Measurements from ENCODE around the gene PLD5.

PLD5 gene

GRCh38 chr1:242524571-242525359 is at the start of gene PLD5:
Gene PLD5, minus strand, starts transcription at chr1:242524697.
- FAIRE-seq: no peak

- FAIRE-seq: no peak
Measured at GRCh38 chr1:242569867-242570266, 45.4 kb upstream of the PLD5 start.

- FAIRE-seq: no peak
Measured at GRCh38 chr1:242568666-242569065, 44.2 kb upstream of the PLD5 start.

- no peak for FAIRE-seq
Measured at GRCh38 chr1:242567596-242567995, 43.1 kb upstream of the PLD5 start.

GRCh38 chr1:242556759-242557158 is 32.3 kb upstream of the PLD5 start:
- no peak for FAIRE-seq

- no peak for FAIRE-seq
Measured at GRCh38 chr1:242556276-242556675, 31.8 kb upstream of the PLD5 start.

- no peak for FAIRE-seq
Measured at GRCh38 chr1:242554577-242554976, 30.1 kb upstream of the PLD5 start.

- no peak for FAIRE-seq
Measured at GRCh38 chr1:242546849-242547729, 22.6 kb upstream of the PLD5 start.

- FAIRE-seq: no peak
Measured at GRCh38 chr1:242546441-242546840, 21.9 kb upstream of the PLD5 start.

- no peak for FAIRE-seq
Measured at GRCh38 chr1:242544071-242544470, 19.6 kb upstream of the PLD5 start.

- no peak for FAIRE-seq
Measured at GRCh38 chr1:242542271-242542670, 17.8 kb upstream of the PLD5 start.

- FAIRE-seq: no peak
Measured at GRCh38 chr1:242535986-242536385, 11.5 kb upstream of the PLD5 start.

GRCh38 chr1:242534753-242535152 is 10.3 kb upstream of the PLD5 start:
- no peak for FAIRE-seq

- FAIRE-seq: no peak
Measured at GRCh38 chr1:242530761-242531160, 6.3 kb upstream of the PLD5 start.

- no peak for FAIRE-seq
Measured at GRCh38 chr1:242525769-242526168, 1.3 kb upstream of the PLD5 start.

- FAIRE-seq: no peak
Measured at GRCh38 chr1:242525360-242525722, 844 bp upstream of the PLD5 start.

GRCh38 chr1:242523719-242524570 is 552 bp downstream of the PLD5 start:
- FAIRE-seq: no peak

GRCh38 chr1:242522996-242523718 is 1.3 kb downstream of the PLD5 start:
- no peak for FAIRE-seq

GRCh38 chr1:242522304-242522945 is 2.1 kb downstream of the PLD5 start:
- no peak for FAIRE-seq

- no peak for FAIRE-seq
Measured at GRCh38 chr1:242515555-242515954, 8.9 kb downstream of the PLD5 start.

GRCh38 chr1:242506724-242507123 is 17.8 kb downstream of the PLD5 start:
- no peak for FAIRE-seq

- no peak for FAIRE-seq
Measured at GRCh38 chr1:242489545-242489944, 35.0 kb downstream of the PLD5 start.

All from A204.1 (cell line).